Left lobe of liver (tissue), 2 donors: ENCODE results near the gene EMC9. TPM values are rescaled to one million over a fixed set of nuclear protein-coding genes. Genes with fewer than 3 reads are reported as not detected.

Experiments used
- ATAC-seq: fragments of 200-7000 bp; cut with Tn5 transposase; one replicate; pipeline ENCODE4 v1.9.1; 2020; ENCODE audit warnings: mild to moderate bottlenecking, moderate library complexity
- DNase-seq: peaks from one replicate; pipeline ENCODE4 v3.0.0-alpha.2; 2020; ENCODE audit warnings: low spot score
- total RNA-seq: library from RNA; stranded (reverse); gene quantifications from one replicate; pipeline ENCODE4 v1.2.1, GENCODE V29; 2021
- donor health status: DM: no; HTN: no; CAD: no; lungs with moderate emphysema.
- donor health status: DM: no; HTN: yes; CAD: no.

EMC9 gene
- total RNA-seq, 1 donor from 2014 or later: 24.2 TPM

DNA sequence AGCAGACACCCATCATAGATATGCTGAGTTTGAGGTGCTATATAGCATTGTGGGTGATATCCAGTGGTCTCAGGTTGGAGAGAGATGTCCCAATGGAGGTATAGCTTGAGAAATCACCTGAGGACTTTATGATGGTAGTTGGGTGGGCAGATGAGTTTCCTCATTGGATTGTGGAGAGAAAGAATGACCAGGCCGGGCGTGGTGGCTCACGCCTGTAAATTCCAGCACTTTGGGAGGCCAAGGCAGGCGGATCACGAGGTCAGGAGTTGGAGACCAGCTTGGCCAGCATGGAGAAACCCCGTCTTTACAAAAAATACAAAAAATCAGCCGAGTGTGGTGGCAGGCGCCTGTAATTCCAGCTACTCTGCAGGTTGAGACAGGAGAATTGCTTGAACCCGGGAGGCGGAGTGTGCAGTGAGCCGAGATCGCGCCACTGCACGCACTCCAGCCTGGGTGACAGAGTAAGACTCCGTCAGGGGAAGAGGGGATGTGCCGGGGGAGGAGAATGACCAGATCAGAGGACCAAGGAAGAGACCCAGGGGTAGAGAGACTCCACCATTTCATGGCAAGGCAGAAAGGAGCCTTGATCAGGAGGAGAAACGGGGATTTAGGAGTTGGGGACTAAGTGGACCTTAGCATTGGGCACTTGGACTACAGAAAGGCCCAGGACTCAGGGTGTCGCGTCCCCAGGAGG is 48.0 kb downstream of the EMC9 start:
- ATAC-seq: no peak
- no peak for DNase-seq

DNA sequence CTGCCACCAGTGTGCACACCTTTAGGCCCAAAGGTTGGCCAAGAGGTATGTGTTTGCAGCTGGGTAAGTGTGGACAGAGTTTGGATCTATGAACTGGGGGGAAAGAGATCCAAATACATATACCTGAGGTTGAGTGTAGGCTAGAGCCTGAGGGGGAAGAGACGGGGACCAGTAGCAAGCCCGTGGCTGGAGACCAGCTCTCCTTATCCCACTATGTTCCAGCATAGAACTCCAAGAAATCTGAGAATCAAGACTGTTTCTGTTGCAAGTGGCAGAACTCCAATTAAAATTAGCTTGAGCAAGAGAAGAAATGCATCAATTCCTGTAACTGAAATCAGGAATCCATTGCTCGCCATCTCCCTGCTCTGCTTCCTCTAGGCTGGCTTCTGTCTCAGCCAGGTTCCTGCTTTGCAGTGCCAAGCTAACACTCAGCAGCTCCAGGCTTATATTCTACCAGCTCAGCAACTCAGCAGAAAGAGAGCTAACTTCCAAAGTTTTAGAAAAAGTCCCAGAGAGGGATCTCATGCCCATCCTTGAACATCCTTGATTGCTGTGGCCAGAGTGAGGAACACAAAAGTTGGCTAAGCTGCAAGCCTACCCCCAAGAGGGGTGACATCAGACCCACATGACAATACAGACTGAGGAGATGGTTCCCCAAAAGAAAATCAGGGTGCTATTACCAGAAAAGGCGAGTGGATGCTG is 48.7 kb downstream of the EMC9 start:
- ATAC-seq (no peak), DNase-seq (no peak)

DNA sequence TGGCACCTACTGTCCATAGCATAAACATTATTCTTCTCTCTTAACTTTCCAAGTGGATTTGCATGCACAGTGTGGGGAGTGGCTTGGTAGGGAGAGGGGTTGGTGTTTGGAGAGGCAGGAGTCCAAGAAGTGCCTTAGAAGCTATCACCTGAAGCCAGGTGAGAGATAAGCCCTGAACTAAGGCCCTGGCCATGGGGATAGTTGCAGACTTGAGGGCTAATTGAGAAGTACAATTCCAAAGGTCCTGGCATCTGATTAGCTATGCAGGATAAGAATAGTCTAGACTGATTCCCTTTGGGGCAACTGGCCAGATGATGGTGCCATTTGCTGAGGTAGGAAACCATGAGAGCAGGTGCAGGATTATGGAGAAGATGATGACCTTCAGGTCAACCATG is 49.3 kb downstream of the EMC9 start:
- no peak for DNase-seq
- ATAC-seq: no peak

DNA sequence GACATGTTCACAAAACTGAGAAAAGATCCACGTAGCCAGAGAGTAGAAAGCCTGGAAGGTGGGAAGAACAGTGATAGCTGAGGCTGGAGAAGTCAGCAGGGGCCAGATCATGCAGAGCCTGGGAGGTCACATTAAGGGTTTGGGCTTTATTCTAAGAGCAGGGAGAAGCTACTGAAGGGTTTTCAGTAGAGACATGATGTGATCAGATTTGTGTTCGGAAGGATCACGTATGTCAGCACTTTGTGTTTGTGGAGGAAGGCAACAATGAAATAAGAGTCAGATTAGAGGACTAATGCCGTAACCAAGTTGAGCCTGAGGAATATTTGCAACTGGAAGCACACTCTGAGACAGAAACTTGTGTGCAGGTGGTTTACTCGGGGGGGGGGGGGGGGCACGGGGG is 51.5 kb downstream of the EMC9 start:
- no peak for DNase-seq
- ATAC-seq: no peak

Other genes starting within 250 kb of the EMC9 start
- gene DHRS4, start 187.8 kb downstream of the EMC9 start, total RNA-seq: 59.0 TPM
- 46.4 TPM for gene DHRS4L2, start 152.7 kb downstream of the EMC9 start, total RNA-seq
- gene CARMIL3, start 89.6 kb downstream of the EMC9 start, total RNA-seq: 2.0 TPM
- 0.40 TPM for gene CPNE6, start 70.0 kb downstream of the EMC9 start, total RNA-seq
- 590 TPM for gene PCK2, start 47.3 kb downstream of the EMC9 start, total RNA-seq
- gene DCAF11, start 26.8 kb downstream of the EMC9 start, total RNA-seq: 212 TPM
- gene NRL, start 26.6 kb downstream of the EMC9 start, total RNA-seq: 3.5 TPM
- gene FITM1, start 10.9 kb downstream of the EMC9 start, total RNA-seq: 34.9 TPM
- gene PSME1, start 5.4 kb downstream of the EMC9 start, total RNA-seq: 98.1 TPM
- 124 TPM for gene PSME2, start 5.0 kb upstream of the EMC9 start, total RNA-seq
- gene RNF31, start 5.9 kb upstream of the EMC9 start, total RNA-seq: 28.6 TPM
- gene IRF9, start 19.7 kb upstream of the EMC9 start, total RNA-seq: 25.1 TPM
- gene REC8, start 30.5 kb upstream of the EMC9 start, total RNA-seq: 2.6 TPM
- 20.2 TPM for gene IPO4, start 47.2 kb upstream of the EMC9 start, total RNA-seq
- 47.1 TPM for gene TM9SF1, start 53.9 kb upstream of the EMC9 start, total RNA-seq
- 0.35 TPM for gene TSSK4, start 64.1 kb upstream of the EMC9 start, total RNA-seq
- gene CHMP4A, start 71.9 kb upstream of the EMC9 start, total RNA-seq: 14.4 TPM
- 5.0 TPM for gene MDP1, start 74.5 kb upstream of the EMC9 start, total RNA-seq
- gene NEDD8, start 90.8 kb upstream of the EMC9 start, total RNA-seq: 66.7 TPM
- gene GMPR2, start 91.3 kb upstream of the EMC9 start, total RNA-seq: 30.3 TPM
- gene TINF2, start 101.0 kb upstream of the EMC9 start, total RNA-seq: 24.2 TPM
- gene TGM1, start 121.6 kb upstream of the EMC9 start, total RNA-seq: 1.8 TPM
- gene RABGGTA, start 130.0 kb upstream of the EMC9 start, total RNA-seq: 15.8 TPM
- 91.0 TPM for gene DHRS1, start 158.2 kb upstream of the EMC9 start, total RNA-seq
- 17.2 TPM for gene NOP9, start 158.3 kb upstream of the EMC9 start, total RNA-seq
- gene CIDEB, start 166.4 kb upstream of the EMC9 start, total RNA-seq: 216 TPM
- gene LTB4R2, start 168.5 kb upstream of the EMC9 start, total RNA-seq: 6.9 TPM
- 7.2 TPM for gene LTB4R, start 169.9 kb upstream of the EMC9 start, total RNA-seq
- 5.5 TPM for gene ADCY4, start 193.5 kb upstream of the EMC9 start, total RNA-seq
- 0.68 TPM for gene RIPK3, start 198.4 kb upstream of the EMC9 start, total RNA-seq
- 1.4 TPM for gene NFATC4, start 226.6 kb upstream of the EMC9 start, total RNA-seq